Liver (tissue), 9 donors: ENCODE data around the gene ASAP2. TPM values are rescaled to one million over a fixed set of nuclear protein-coding genes. Genes with fewer than 3 reads are reported as not detected.

ENCODE experiments used
- DNase-seq: peaks from one replicate; pipeline ENCODE4 v3.0.0-alpha.2; 2017; ENCODE audit warnings: low spot score
- H3K27ac ChIP-seq, 2 donors: one replicate each; pipeline ENCODE4 v1.7.0; 2013; ENCODE audit warnings: inconsistent platforms in 2 of 2, low read length in 2 of 2, control low read depth in 1 of 2, low read depth in 1 of 2, mild to moderate bottlenecking in 1 of 2
- H3K27me3 ChIP-seq, 4 donors: one replicate each; pipeline versions ENCODE4 v1.6.1 to v1.7.0; 2013; ENCODE audit warnings: low read length in 3 of 4, inconsistent platforms in 1 of 4, mild to moderate bottlenecking in 1 of 4, moderate library complexity in 1 of 4; ENCODE audit not compliant: control insufficient read depth in 4 of 4, insufficient read depth in 4 of 4
- H3K36me3 ChIP-seq, 4 donors: one replicate each; pipeline versions ENCODE4 v1.6.1 to v1.7.0; 2013; ENCODE audit warnings: low read length in 3 of 4, mild to moderate bottlenecking in 3 of 4, low read depth in 1 of 4, moderate library complexity in 1 of 4; ENCODE audit not compliant: control insufficient read depth in 4 of 4, insufficient read depth in 3 of 4
- H3K4me1 ChIP-seq, 4 donors: one replicate each; pipeline versions ENCODE4 v1.6.1 to v1.7.0; 2013; ENCODE audit warnings: low read length in 3 of 4, mild to moderate bottlenecking in 3 of 4, moderate library complexity in 1 of 4; ENCODE audit not compliant: control insufficient read depth in 4 of 4, insufficient read depth in 4 of 4
- H3K4me3 ChIP-seq, 3 donors: one replicate each; pipeline versions ENCODE4 v1.6.1 to v1.7.0; 2013; ENCODE audit warnings: low read length in 3 of 3, control low read depth in 1 of 3, low read depth in 1 of 3, mild to moderate bottlenecking in 1 of 3
- H3K9ac ChIP-seq, 2 donors: one replicate each; pipeline ENCODE4 v1.7.0; 2013; ENCODE audit warnings: low read length in 2 of 2, mild to moderate bottlenecking in 2 of 2, moderate library complexity in 2 of 2, control low read depth in 1 of 2, low read depth in 1 of 2
- H3K9me3 ChIP-seq, 4 donors: one replicate each; pipeline versions ENCODE4 v1.6.1 to v1.7.0; 2013; ENCODE audit warnings: low read length in 3 of 4; ENCODE audit not compliant: control insufficient read depth in 4 of 4
- CTCF ChIP-seq: fragments of 150-350 bp; IDR thresholded peaks from 2 replicates; pipeline ENCODE4 v1.5.1; 2017; ENCODE audit warnings: improper control_type of control experiment, low read depth, low read length; ENCODE audit not compliant: missing input control
- EGR1 ChIP-seq, 2 donors: IDR thresholded peaks; 2 replicates each; pipeline ENCODE4 v1.6.1; 2016 to 2018; ENCODE audit warnings: antibody characterized with exemption in 2 of 2, low read depth in 2 of 2
- FOXA1 ChIP-seq: IDR thresholded peaks from 2 replicates; pipeline ENCODE4 v1.6.1; 2016; ENCODE audit warnings: antibody characterized with exemption
- GABPA ChIP-seq, 2 donors: IDR thresholded peaks in 1 of 2; conservative IDR thresholded peaks in 1 of 2; 2 replicates each; pipeline ENCODE4 v1.6.1; 2016; ENCODE audit warnings: antibody characterized with exemption in 2 of 2, mild to moderate bottlenecking in 1 of 2, moderate library complexity in 1 of 2
- HNF4A ChIP-seq, 2 donors: conservative IDR thresholded peaks; 2 replicates each; pipeline ENCODE4 v1.6.1; 2016; ENCODE audit warnings: antibody characterized with exemption in 2 of 2, mild to moderate bottlenecking in 2 of 2
- HNF4G ChIP-seq: IDR thresholded peaks from 2 replicates; pipeline ENCODE4 v1.6.1; 2016; ENCODE audit warnings: antibody characterized with exemption
- JUND ChIP-seq, 2 donors: IDR thresholded peaks; 2 replicates each; pipeline ENCODE4 v1.6.1; 2016; ENCODE audit warnings: antibody characterized with exemption in 2 of 2
- MAX ChIP-seq: IDR thresholded peaks from 2 replicates; pipeline ENCODE4 v1.6.1; 2016; ENCODE audit warnings: antibody characterized with exemption
- NR2F2 ChIP-seq: IDR thresholded peaks from 2 replicates; pipeline ENCODE4 v1.6.1; 2016; ENCODE audit warnings: antibody characterized with exemption
- RAD21 ChIP-seq, 2 donors: IDR thresholded peaks; 2 replicates each; pipeline ENCODE4 v1.6.1; 2016; ENCODE audit warnings: antibody characterized with exemption in 2 of 2, mild to moderate bottlenecking in 2 of 2
- REST ChIP-seq: IDR thresholded peaks from 2 replicates; pipeline ENCODE4 v1.6.1; 2016; ENCODE audit warnings: antibody characterized with exemption, mild to moderate bottlenecking
- RXRA ChIP-seq, 2 donors: IDR thresholded peaks; 2 replicates each; pipeline ENCODE4 v1.6.1; 2017 to 2018; ENCODE audit warnings: antibody characterized with exemption in 2 of 2, mild to moderate bottlenecking in 1 of 2
- SP1 ChIP-seq: IDR thresholded peaks from 2 replicates; pipeline ENCODE4 v1.6.1; 2018; ENCODE audit warnings: antibody characterized with exemption, mild to moderate bottlenecking
- TAF1 ChIP-seq: conservative IDR thresholded peaks from 2 replicates; pipeline ENCODE4 v1.6.1; 2016; ENCODE audit warnings: antibody characterized with exemption, mild to moderate bottlenecking
- YY1 ChIP-seq: IDR thresholded peaks from 2 replicates; pipeline ENCODE4 v1.6.1; 2016; ENCODE audit warnings: antibody characterized with exemption, mild to moderate bottlenecking
- ZBTB33 ChIP-seq: IDR thresholded peaks from 2 replicates; pipeline ENCODE4 v1.6.1; 2016; ENCODE audit warnings: antibody characterized with exemption
- WGBS: extraction: QIAGEN DNeasy Blood & Tissue Kit; methylation state at CpG from one replicate; pipeline ENCODE4 v1.1.7; 2013; 5-methylcytosine and 5-hydroxymethylcytosine counted together
- polyA plus RNA-seq, 2 donors: library from polyadenylated mRNA; stranded (reverse) in 1 of 2; unstranded in 1 of 2; fragments of 200-250 nt in 1 of 2; fragments of >200 nt in 1 of 2; fragmentation: Nextera tagmentation in 1 of 2; extraction: Ambion mirVana in 1 of 2; gene quantifications; one replicate each; pipeline versions ENCODE4 v1.2.1 to v1.2.3, GENCODE V29; 2013 to 2015
- total RNA-seq, 2 donors: library from RNA; depleted of rRNA; stranded (reverse); fragments of >200 nt; gene quantifications; one replicate each; pipeline ENCODE4 v1.2.3, GENCODE V29; 2014
- donor health status: healthy.
- donor health status: healthy.
- donor health status: healthy.
- donor health status: healthy.
- donor health status: healthy.

Gene ASAP2
- total and polyA plus RNA-seq, 4 donors = 0.36 to 5.9 (median 2.6) TPM

- TF ChIP-seq CTCF (no peak), FOXA1 (no peak), RAD21 (IDR thresholded peaks at IDR 0.05) (no peak), HNF4A (conservative IDR thresholded peaks at IDR 0.05) (no peak), HNF4G (no peak), GABPA (IDR thresholded peaks at IDR 0.05 in 1 of 2, conservative IDR thresholded peaks at IDR 0.05 in 1 of 2) (no peak)
Measured at GRCh38 chr2:9443526-9443925, 236.9 kb downstream of the ASAP2 start (continued).

GRCh38 chr2:9445089-9445488, 238.5 kb downstream of the ASAP2 start:
- Histone ChIP-seq H3K4me1 (no peaks in the 10 kb centered on the region), H3K9me3 (no peaks in the 10 kb centered on the region), H3K27ac (no peak overlapping the region), H3K36me3 (peaks cover 12 to 47% (median 35%) of the 10 kb centered on the region in 4 donors), H3K9ac (no peak overlapping the region), H3K27me3 (no peaks in the 10 kb centered on the region), H3K4me3 (no peak overlapping the region)
- no peak for DNase-seq
- 86% methylated on average over 7 of the region's 7 CpGs for WGBS
- TF ChIP-seq RXRA (IDR thresholded peaks at IDR 0.05) (no peak), TAF1 (no peak), FOXA1 (no peak), RAD21 (IDR thresholded peaks at IDR 0.05) (no peak), NR2F2 (no peak), SP1 (no peak), YY1 (no peak), ZBTB33 (no peak), CTCF (no peak), EGR1 (IDR thresholded peaks at IDR 0.05; ENCODE audit: low read depth in 2 of 2) (no peak)

GRCh38 chr2:9451231-9451630, 244.6 kb downstream of the ASAP2 start:
- no peak for DNase-seq
- no peaks in the 10 kb centered on the region for H3K27me3 ChIP-seq
- H3K4me3 ChIP-seq = no peak overlapping the region
- no peak overlapping the region for H3K27ac ChIP-seq
- no peak overlapping the region for H3K9ac ChIP-seq
- H3K36me3 ChIP-seq = peaks cover 3 to 21% (median 12%) of the 10 kb centered on the region in 4 donors
- H3K4me1 ChIP-seq = no peaks in the 10 kb centered on the region
- TF ChIP-seq CTCF = no peak
- no peak for TF ChIP-seq MAX
- TF ChIP-seq RAD21 (IDR thresholded peaks at IDR 0.05) = no peak
- TF ChIP-seq EGR1 (IDR thresholded peaks at IDR 0.05; ENCODE audit: low read depth in 2 of 2) = no peak
- no peak for TF ChIP-seq HNF4G
- TF ChIP-seq TAF1 = no peak
- TF ChIP-seq JUND (IDR thresholded peaks at IDR 0.05) = no peak
- no peak for TF ChIP-seq REST
- no peak for TF ChIP-seq RXRA (IDR thresholded peaks at IDR 0.05)
- H3K9me3 ChIP-seq = no peaks in the 10 kb centered on the region
- 93% methylated on average over 1 of the region's 1 CpG for WGBS
